OCI-LY7 (cell line): ENCODE measurements around the gene ANXA8L1. TPM values are rescaled to one million over a fixed set of nuclear protein-coding genes. Genes with fewer than 3 reads are reported as not detected.
"Not testable (repeated sequence)": the region's sequence is repeated elsewhere in the genome, so short reads cannot be mapped to it uniquely, and the experiment has no call there.

Source experiments
- BruUV-seq: library from RNA; stranded (reverse); fragments of 400-500 nt; replicated peaks from 2 replicates; lab custom pipeline; 2021; lab: Mats Ljungman, UMichigan
- CTCF ChIA-PET: fragments of 300-600 bp; sonication (Branson Sonifier 250); formaldehyde crosslinking; loops from one replicate; lab custom pipeline; 2022; ENCODE audit warnings: antibody characterized with exemption; ENCODE audit not compliant: unreplicated experiment; lab: Charles Lee
- POLR2A ChIA-PET: fragments of 300-600 bp; sonication (Branson Sonifier 250); formaldehyde crosslinking; loops from one replicate; lab custom pipeline; 2022; ENCODE audit warnings: antibody characterized with exemption; lab: Charles Lee
- DNase-seq: peaks from one replicate; pipeline ENCODE4 v3.0.0-alpha.2; 2015; ENCODE audit warnings: low spot score
- H2AFZ ChIP-seq: fragments of 200-600 bp; sonication (generic), shearing (Covaris generic); 2 replicates; pipeline ENCODE4 v1.6.1; 2014; ENCODE audit warnings: mild to moderate bottlenecking, antibody characterized with exemption, low read length, moderate library complexity
- H3K27ac ChIP-seq: fragments of 200-600 bp; sonication (generic); 2 replicates; pipeline ENCODE4 v1.5.1; 2014; ENCODE audit warnings: mixed run types, low read depth, mild to moderate bottlenecking, moderate library complexity, low read length, inconsistent platforms; ENCODE audit not compliant: poor library complexity, severe bottlenecking
- H3K36me3 ChIP-seq: fragments of 200-600 bp; sonication (generic); 2 replicates; pipeline ENCODE4 v1.6.1; 2014; ENCODE audit warnings: mild to moderate bottlenecking, antibody characterized with exemption, low read length, moderate library complexity, mixed read lengths; ENCODE audit not compliant: insufficient read depth
- H3K4me1 ChIP-seq: fragments of 200-600 bp; sonication (generic); 2 replicates; pipeline ENCODE4 v1.5.1; 2014; ENCODE audit warnings: mild to moderate bottlenecking, low read length; ENCODE audit not compliant: insufficient read depth, poor library complexity, severe bottlenecking
- H3K4me2 ChIP-seq: fragments of 200-600 bp; sonication (generic); 2 replicates; pipeline ENCODE4 v1.6.1; 2014; ENCODE audit warnings: mild to moderate bottlenecking, low read length
- H3K4me3 ChIP-seq: fragments of 200-600 bp; sonication (generic); 2 replicates; pipeline ENCODE4 v1.5.1; 2014; ENCODE audit warnings: mild to moderate bottlenecking, low read depth, low read length; ENCODE audit not compliant: poor library complexity, severe bottlenecking
- H3K79me2 ChIP-seq: fragments of 200-600 bp; sonication (generic); 2 replicates; pipeline ENCODE4 v1.6.1; 2016; ENCODE audit warnings: low read depth, mild to moderate bottlenecking, low read length, moderate library complexity, mixed read lengths; ENCODE audit not compliant: insufficient read depth
- H3K9me2 ChIP-seq: fragments of 200-600 bp; sonication (generic); 2 replicates; pipeline ENCODE4 v1.6.1; 2016; ENCODE audit warnings: mild to moderate bottlenecking, low read length, mixed read lengths; ENCODE audit not compliant: insufficient read depth
- H3K9me3 ChIP-seq: fragments of 200-600 bp; sonication (generic); 2 replicates; pipeline ENCODE4 v1.6.1; 2014; ENCODE audit warnings: mild to moderate bottlenecking, mixed run types, low read length, mixed read lengths
- H4K20me1 ChIP-seq: fragments of 200-600 bp; sonication (generic); 2 replicates; pipeline ENCODE4 v1.6.1; 2014; ENCODE audit warnings: mild to moderate bottlenecking, antibody characterized with exemption, low read length, moderate library complexity, mixed read lengths; ENCODE audit not compliant: insufficient read depth
- intact Hi-C: fragments of 100-400 bp; cut with micrococcal nuclease; formaldehyde crosslinking; loops from one replicate; pipeline ENCODE4 v1.10.0; 2022; ENCODE audit not compliant: unreplicated experiment
- total RNA-seq, 2 experiments: library from RNA; depleted of rRNA in 1 of 2; stranded (reverse); fragments of >200 nt in 1 of 2; shearing (Covaris generic) in 1 of 2; gene quantifications; 2 replicates each; pipeline ENCODE4 v1.2.3, GENCODE V29; 2014 to 2022

Gene ANXA8L1
- total RNA-seq, 2 experiments from 2014 or later = not detected

DNA sequence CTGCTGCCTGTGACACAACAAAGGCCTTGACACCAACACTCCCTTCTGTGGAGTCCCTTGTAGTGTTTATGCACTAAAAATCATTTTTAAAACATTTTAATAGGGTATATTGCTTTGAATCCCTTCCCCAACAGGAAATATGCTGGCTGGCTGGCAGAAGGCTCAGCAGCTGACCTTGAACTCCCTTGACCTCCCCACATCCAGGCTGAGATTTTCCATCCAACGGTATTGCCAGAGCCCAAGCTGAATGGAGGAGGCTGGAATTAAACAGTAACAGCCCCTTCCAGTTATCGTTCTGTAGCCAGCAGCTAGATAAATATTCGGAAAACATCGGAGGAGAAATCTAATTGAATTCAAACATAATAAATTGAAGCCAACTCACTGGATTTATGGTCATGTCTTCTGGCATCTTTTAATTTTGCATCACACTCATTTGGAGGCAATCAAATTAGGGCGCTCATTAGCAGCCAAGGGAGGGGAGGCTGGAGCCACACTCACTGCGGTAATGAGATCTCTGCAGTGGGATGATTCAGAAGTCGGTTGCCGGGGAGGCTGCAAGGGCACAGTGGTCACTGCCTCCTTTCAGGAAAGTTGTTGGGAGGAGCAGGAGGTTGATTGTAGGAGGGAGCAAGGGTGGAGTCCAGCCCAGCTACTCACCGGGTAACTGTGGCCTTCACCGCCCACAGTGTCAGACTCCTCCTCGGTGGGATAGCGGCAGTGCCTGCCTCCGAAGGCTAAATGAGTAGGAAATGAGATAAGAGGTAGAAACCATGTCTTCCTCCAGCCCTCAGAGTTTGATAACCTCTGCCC, 44.2 kb downstream of the ANXA8L1 start:
- H3K4me1 ChIP-seq, H3K9me3 ChIP-seq, H3K4me2 ChIP-seq, intact Hi-C loops, H3K4me3 ChIP-seq, H2AFZ ChIP-seq, H3K36me3 ChIP-seq, DNase-seq, CTCF ChIA-PET, H3K9me2 ChIP-seq, POLR2A ChIA-PET, H4K20me1 ChIP-seq, BruUV-seq, H3K79me2 ChIP-seq, H3K27ac ChIP-seq: not testable (repeated sequence)

DNA sequence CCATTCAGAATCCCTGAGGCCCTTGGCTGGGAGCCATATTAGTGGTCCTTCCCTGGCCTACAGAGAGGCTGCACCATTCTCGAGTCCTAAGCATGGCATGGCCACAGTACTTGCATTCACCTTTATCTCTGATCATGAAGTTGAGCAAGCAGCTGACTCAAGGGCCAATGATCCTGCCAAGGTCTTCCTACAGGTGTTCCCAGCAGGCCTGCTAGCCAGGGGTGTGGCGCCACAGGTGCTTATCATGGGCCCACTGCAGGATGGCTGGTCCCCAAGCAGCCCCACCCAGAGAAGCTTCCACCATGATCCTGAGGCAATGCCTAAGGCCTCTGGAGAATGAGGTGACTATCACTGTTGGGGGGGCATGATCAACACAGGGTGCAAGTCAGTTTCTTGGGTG, 48.0 kb downstream of the ANXA8L1 start:
- H4K20me1 ChIP-seq, H3K9me3 ChIP-seq, H3K4me1 ChIP-seq, H2AFZ ChIP-seq, CTCF ChIA-PET, H3K4me2 ChIP-seq, H3K36me3 ChIP-seq, H3K9me2 ChIP-seq, H3K4me3 ChIP-seq, BruUV-seq, intact Hi-C loops, H3K27ac ChIP-seq, POLR2A ChIA-PET, H3K79me2 ChIP-seq, DNase-seq: not testable (repeated sequence)

DNA sequence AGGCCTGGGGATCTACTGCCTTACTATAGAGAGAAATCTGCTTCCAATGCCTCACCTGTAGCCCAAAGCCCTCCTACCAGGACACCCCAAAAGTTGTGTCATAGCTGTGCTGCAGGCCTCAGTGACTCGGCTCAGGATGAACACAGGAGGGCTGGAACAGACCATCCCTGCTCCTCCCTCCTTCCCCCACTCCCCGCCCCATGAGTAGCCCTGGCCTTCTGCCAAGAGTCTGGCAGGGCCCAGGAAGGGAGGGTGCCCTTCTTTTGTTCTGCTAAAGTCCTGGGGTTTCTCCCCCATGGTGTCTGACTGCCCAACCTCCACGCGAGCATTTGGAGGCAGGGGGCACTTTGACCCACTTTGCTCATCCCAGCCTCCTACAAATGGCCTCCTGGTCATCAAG, 65.4 kb downstream of the ANXA8L1 start:
- POLR2A ChIA-PET, H3K36me3 ChIP-seq, H3K4me3 ChIP-seq, BruUV-seq, CTCF ChIA-PET, H3K4me1 ChIP-seq, H3K9me2 ChIP-seq, H2AFZ ChIP-seq, H3K4me2 ChIP-seq, H3K27ac ChIP-seq, H3K9me3 ChIP-seq, DNase-seq, H3K79me2 ChIP-seq, intact Hi-C loops, H4K20me1 ChIP-seq: not testable (repeated sequence)

Other genes with a start within 250 kb of the ANXA8L1 start
- not detected in 2 replicates for gene ANTXRL, start 88.8 kb upstream of the ANXA8L1 start, total RNA-seq (2014; rRNA removed; shearing (Covaris generic))
- 0.95 TPM in 1 of 2 replicates, not detected in the other for gene ANTXRL, start 88.8 kb upstream of the ANXA8L1 start, total RNA-seq (2022)
- gene NPY4R, start 90.2 kb downstream of the ANXA8L1 start, total RNA-seq (2014; rRNA removed; shearing (Covaris generic)) = not detected in 2 replicates
- not detected in 2 replicates for gene NPY4R, start 90.2 kb downstream of the ANXA8L1 start, total RNA-seq (2022)
- gene GPRIN2, start 180.9 kb downstream of the ANXA8L1 start, total RNA-seq (2014; rRNA removed; shearing (Covaris generic)) = not detected in 2 replicates
- gene GPRIN2, start 180.9 kb downstream of the ANXA8L1 start, total RNA-seq (2022) = not detected in 2 replicates
- 0.25 and 0.31 TPM in 2 replicates for gene SYT15, start 203.4 kb downstream of the ANXA8L1 start, total RNA-seq (2014; rRNA removed; shearing (Covaris generic))
- gene SYT15, start 203.4 kb downstream of the ANXA8L1 start, total RNA-seq (2022) = 1.5 and 2.1 TPM in 2 replicates